ENCODE measurements around the gene DEGS1. TPM values are rescaled to one million over a fixed set of nuclear protein-coding genes. Genes with fewer than 3 reads are reported as not detected.

DEGS1 gene
- total RNA-seq, 1 experiment from 2014 or later, result 82.8 TPM

- Histone ChIP-seq H3K27ac (ENCODE audit: low read length) (no peak overlapping the region), H3K4me1 (ENCODE audit: control insufficient read depth, insufficient read depth, low read length) (no peaks in the 10 kb centered on the region), H3K36me3 (ENCODE audit: control insufficient read depth, insufficient read depth, low read length) (peaks cover 4% of the 10 kb centered on the region; the same call in 1 of the 2 replicates), H3K9me3 (ENCODE audit: control insufficient read depth, insufficient read depth, low read depth, low read length) (no peaks in the 10 kb centered on the region), H3K27me3 (ENCODE audit: control insufficient read depth, insufficient read depth, low read length) (no peaks in the 10 kb centered on the region), H3K4me3 (ENCODE audit: low read depth in 2 of 2, low read length in 2 of 2) (no peak overlapping the region)
- in situ Hi-C loops (cut with HindIII; ENCODE audit: low pct_unique_long_range_greater_than_20kb, low sequenced_read_pairs), result no loop called here
- TSS peak; percentile 81 for BruUV-seq (replicated peaks)
- ChIA-PET CTCF (no interaction called here), POLR2A (no interaction called here)
- DNase-seq (ENCODE audit: low read depth, low spot score) (no peak), ATAC-seq (no peak)
- intact Hi-C loops (cut with micrococcal nuclease; ENCODE audit: unreplicated experiment), result no loop called here
- no peak for TF ChIP-seq SIN3A (IDR thresholded peaks at IDR 0.05; ENCODE audit: borderline replicate concordance, insufficient read depth, low read depth, low read length)
- no peak for TF ChIP-seq POLR2AphosphoS5 (IDR thresholded peaks at IDR 0.05; ENCODE audit: low read depth, low read length)
Measured at GRCh38 chr1:224192082-224192788, 9.2 kb downstream of the DEGS1 start.

GRCh38 chr1:224193319-224193966, 10.4 kb downstream of the DEGS1 start:
- DNase-seq (ENCODE audit: low read depth, low spot score), result no peak
- Histone ChIP-seq H3K36me3 (ENCODE audit: control insufficient read depth, insufficient read depth, low read length) (peaks cover 4% of the 10 kb centered on the region; the same call in 1 of the 2 replicates), H3K4me1 (ENCODE audit: control insufficient read depth, insufficient read depth, low read length) (no peaks in the 10 kb centered on the region), H3K4me3 (ENCODE audit: low read depth in 2 of 2, low read length in 2 of 2) (no peak overlapping the region), H3K27me3 (ENCODE audit: control insufficient read depth, insufficient read depth, low read length) (no peaks in the 10 kb centered on the region), H3K9me3 (ENCODE audit: control insufficient read depth, insufficient read depth, low read depth, low read length) (no peaks in the 10 kb centered on the region), H3K27ac (ENCODE audit: low read length) (no peak overlapping the region)
- intact Hi-C loops (cut with micrococcal nuclease; ENCODE audit: unreplicated experiment), result no loop called here
- ATAC-seq, result no peak
- POLR2A ChIA-PET, result no interaction called here
- TF ChIP-seq SIN3A (IDR thresholded peaks at IDR 0.05; ENCODE audit: borderline replicate concordance, insufficient read depth, low read depth, low read length) (no peak), TCF7L2 (IDR thresholded peaks at IDR 0.05; ENCODE audit: low read depth, low read length) (no peak), POLR2AphosphoS5 (IDR thresholded peaks at IDR 0.05; ENCODE audit: low read depth, low read length) (no peak)
- TF ChIP-seq, protein P1, sequence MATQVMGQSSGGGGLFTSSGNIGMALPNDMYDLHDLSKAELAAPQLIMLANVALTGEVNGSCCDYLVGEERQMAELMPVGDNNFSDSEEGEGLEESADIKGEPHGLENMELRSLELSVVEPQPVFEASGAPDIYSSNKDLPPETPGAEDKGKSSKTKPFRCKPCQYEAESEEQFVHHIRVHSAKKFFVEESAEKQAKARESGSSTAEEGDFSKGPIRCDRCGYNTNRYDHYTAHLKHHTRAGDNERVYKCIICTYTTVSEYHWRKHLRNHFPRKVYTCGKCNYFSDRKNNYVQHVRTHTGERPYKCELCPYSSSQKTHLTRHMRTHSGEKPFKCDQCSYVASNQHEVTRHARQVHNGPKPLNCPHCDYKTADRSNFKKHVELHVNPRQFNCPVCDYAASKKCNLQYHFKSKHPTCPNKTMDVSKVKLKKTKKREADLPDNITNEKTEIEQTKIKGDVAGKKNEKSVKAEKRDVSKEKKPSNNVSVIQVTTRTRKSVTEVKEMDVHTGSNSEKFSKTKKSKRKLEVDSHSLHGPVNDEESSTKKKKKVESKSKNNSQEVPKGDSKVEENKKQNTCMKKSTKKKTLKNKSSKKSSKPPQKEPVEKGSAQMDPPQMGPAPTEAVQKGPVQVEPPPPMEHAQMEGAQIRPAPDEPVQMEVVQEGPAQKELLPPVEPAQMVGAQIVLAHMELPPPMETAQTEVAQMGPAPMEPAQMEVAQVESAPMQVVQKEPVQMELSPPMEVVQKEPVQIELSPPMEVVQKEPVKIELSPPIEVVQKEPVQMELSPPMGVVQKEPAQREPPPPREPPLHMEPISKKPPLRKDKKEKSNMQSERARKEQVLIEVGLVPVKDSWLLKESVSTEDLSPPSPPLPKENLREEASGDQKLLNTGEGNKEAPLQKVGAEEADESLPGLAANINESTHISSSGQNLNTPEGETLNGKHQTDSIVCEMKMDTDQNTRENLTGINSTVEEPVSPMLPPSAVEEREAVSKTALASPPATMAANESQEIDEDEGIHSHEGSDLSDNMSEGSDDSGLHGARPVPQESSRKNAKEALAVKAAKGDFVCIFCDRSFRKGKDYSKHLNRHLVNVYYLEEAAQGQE (IDR thresholded peaks at IDR 0.05; ENCODE audit: insufficient read depth in 1 of 2, low read depth in 2 of 2, low read length in 1 of 2), result no peak
- TF ChIP-seq, protein P2, sequence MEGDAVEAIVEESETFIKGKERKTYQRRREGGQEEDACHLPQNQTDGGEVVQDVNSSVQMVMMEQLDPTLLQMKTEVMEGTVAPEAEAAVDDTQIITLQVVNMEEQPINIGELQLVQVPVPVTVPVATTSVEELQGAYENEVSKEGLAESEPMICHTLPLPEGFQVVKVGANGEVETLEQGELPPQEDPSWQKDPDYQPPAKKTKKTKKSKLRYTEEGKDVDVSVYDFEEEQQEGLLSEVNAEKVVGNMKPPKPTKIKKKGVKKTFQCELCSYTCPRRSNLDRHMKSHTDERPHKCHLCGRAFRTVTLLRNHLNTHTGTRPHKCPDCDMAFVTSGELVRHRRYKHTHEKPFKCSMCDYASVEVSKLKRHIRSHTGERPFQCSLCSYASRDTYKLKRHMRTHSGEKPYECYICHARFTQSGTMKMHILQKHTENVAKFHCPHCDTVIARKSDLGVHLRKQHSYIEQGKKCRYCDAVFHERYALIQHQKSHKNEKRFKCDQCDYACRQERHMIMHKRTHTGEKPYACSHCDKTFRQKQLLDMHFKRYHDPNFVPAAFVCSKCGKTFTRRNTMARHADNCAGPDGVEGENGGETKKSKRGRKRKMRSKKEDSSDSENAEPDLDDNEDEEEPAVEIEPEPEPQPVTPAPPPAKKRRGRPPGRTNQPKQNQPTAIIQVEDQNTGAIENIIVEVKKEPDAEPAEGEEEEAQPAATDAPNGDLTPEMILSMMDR (IDR thresholded peaks at IDR 0.05), result no peak
- BruUV-seq (replicated peaks), result no TSS peak
- CTCF ChIA-PET, result no interaction called here
- in situ Hi-C loops (cut with HindIII; ENCODE audit: low pct_unique_long_range_greater_than_20kb, low sequenced_read_pairs), result no loop called here
